GM12878 (cell line): ENCODE results near the gene PPM1J. TPM values are rescaled to one million over a fixed set of nuclear protein-coding genes. Genes with fewer than 3 reads are reported as not detected.

Experiments used
- CTCF ChIP-seq, 3 experiments: IDR thresholded peaks in 2 of 3; conservative IDR thresholded peaks in 1 of 3; 2 replicates each; pipeline ENCODE4 v1.5.1; 2011; ENCODE audit warnings: low read depth in 3 of 3, low read length in 3 of 3, mild to moderate bottlenecking in 3 of 3, control low read depth in 2 of 3, moderate library complexity in 2 of 3, inconsistent platforms in 1 of 3, mixed read lengths in 1 of 3; ENCODE audit not compliant: control insufficient read depth in 2 of 3, insufficient read depth in 1 of 3; ENCODE audit errors: extremely low read depth in 1 of 3
- EGR1 ChIP-seq, 2 experiments: IDR thresholded peaks; 1 replicate in 1 of 2; 2 replicates in 1 of 2; pipeline ENCODE4 v1.6.1; 2011 to 2012; ENCODE audit warnings: low read depth in 2 of 2, low read length in 2 of 2, borderline replicate concordance in 1 of 2, mild to moderate bottlenecking in 1 of 2, moderate library complexity in 1 of 2
- NFIC ChIP-seq: IDR thresholded peaks from 2 replicates; pipeline ENCODE4 v1.6.1; 2012; ENCODE audit warnings: low read depth, mild to moderate bottlenecking, inconsistent platforms, low read length, moderate library complexity
- SIX5 ChIP-seq: IDR thresholded peaks from 2 replicates; pipeline ENCODE4 v1.6.1; 2011; ENCODE audit warnings: mild to moderate bottlenecking, low read depth, low read length, moderate library complexity; ENCODE audit not compliant: severe bottlenecking
- TCF3 ChIP-seq: IDR thresholded peaks from 2 replicates; pipeline ENCODE4 v1.6.1; 2012; ENCODE audit warnings: low read depth, mild to moderate bottlenecking, low read length, borderline replicate concordance; ENCODE audit not compliant: insufficient read depth
- USF1 ChIP-seq: IDR thresholded peaks from 2 replicates; pipeline ENCODE4 v1.6.1; 2011; ENCODE audit warnings: borderline replicate concordance, low read depth, mild to moderate bottlenecking, moderate library complexity, mixed read lengths, low read length; ENCODE audit not compliant: insufficient read depth; ENCODE audit errors: extremely low read length
- ZBTB33 ChIP-seq: fragments of 450-650 bp; IDR thresholded peaks from 2 replicates; pipeline ENCODE4 v1.6.1; 2017; ENCODE audit warnings: mild to moderate bottlenecking
- ZNF384 ChIP-seq: IDR thresholded peaks from 2 replicates; pipeline ENCODE4 v1.6.1; 2012; ENCODE audit warnings: low read depth, mild to moderate bottlenecking, low read length, improper control_type of control experiment, borderline replicate concordance
- ZZZ3 ChIP-seq: IDR thresholded peaks from 2 replicates; pipeline ENCODE4 v1.6.1; 2011; ENCODE audit warnings: low read depth; ENCODE audit not compliant: control insufficient read depth, insufficient read length
- polyA plus RNA-seq, 11 experiments: library from polyadenylated mRNA; depleted of rRNA in 4 of 11; unstranded in 6 of 11; stranded (reverse) in 5 of 11; fragments of >200 nt; fragmentation: Nextera tagmentation in 4 of 11; fragmentation: Illumina TruSeq in 1 of 11; extraction: Ambion mirVana in 4 of 11; extraction: Trizol in 1 of 11; gene quantifications; 1 replicate in 1 of 11; 2 replicates in 10 of 11; pipeline versions ENCODE4 v1.2.1 to v1.2.3, GENCODE V29; 2011 to 2016; ENCODE audit warnings: inconsistent platforms in 2 of 11, missing spikeins in 2 of 11, low read depth in 1 of 11
- total RNA-seq, 4 experiments: library from RNA; depleted of rRNA in 3 of 4; stranded (reverse); fragments of >200 nt in 3 of 4; fragmentation: Illumina TruSeq in 1 of 4; extraction: Trizol in 1 of 4; gene quantifications; 2 replicates each; pipeline versions ENCODE4 v1.2.1 to v1.2.3, GENCODE V29; 2013 to 2021
- TF ChIP-seq, protein P1 (sequence below): fragments of 450-650 bp; IDR thresholded peaks from 2 replicates; pipeline ENCODE4 v1.6.1; 2017; ENCODE audit warnings: mild to moderate bottlenecking, moderate library complexity
- TF ChIP-seq, protein P2 (sequence below): IDR thresholded peaks from 2 replicates; pipeline ENCODE4 v1.6.1; 2012; ENCODE audit warnings: improper control_type of control experiment, low read depth, low read length; ENCODE audit not compliant: insufficient replicate concordance
- TF ChIP-seq, protein P3 (sequence below): IDR thresholded peaks from 2 replicates; pipeline ENCODE4 v1.6.1; 2012; ENCODE audit warnings: low read depth, low read length, improper control_type of control experiment

PPM1J gene
- total and polyA plus RNA-seq, 10 of the 15 experiments (the other 5 are each of a cell fraction or from before 2014, with no cell fraction given): 0.07 to 1.8 (median 0.59) TPM; not detected in 1

DNA sequence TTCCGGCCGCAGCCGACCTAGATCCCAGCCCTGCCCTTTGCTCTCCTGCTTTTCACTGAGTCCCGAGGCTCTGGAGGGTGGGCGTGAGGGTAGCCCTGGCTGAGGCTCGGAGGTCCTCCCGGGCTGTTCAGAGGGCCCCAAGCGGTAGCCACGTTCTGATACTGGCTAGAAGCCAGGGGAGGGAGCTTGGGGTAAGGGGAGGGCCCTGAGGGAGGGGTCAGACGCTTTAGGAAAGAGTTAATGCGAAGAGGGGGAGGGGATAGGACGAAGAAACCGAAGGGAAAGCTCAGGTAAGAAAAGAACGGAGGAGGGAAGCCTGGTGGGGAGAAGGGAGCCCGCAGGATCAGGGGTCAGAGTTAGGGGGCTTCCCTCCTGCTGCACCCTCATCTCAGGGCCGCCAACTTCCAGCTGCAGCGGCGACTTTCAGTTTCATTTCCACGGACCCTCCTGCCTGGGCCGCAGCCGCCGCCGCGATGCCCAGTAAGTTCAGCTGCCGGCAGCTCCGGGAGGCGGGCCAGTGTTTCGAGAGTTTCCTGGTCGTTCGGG is 40.6 kb downstream of the PPM1J start, which contains the start of gene MOV10 (continued):
- TF ChIP-seq ZBTB33 (no peak; the same call in 1 of the 2 replicates), CTCF (IDR thresholded peaks at IDR 0.05 in 2 of 3, conservative IDR thresholded peaks at IDR 0.05 in 1 of 3; ENCODE audit: control insufficient read depth in 2 of 3, extremely low read depth in 1 of 3, insufficient read depth in 1 of 3, low read depth in 3 of 3, low read length in 3 of 3) (no peak), ZZZ3 (no peak), TCF3 (no peak), EGR1 (IDR thresholded peaks at IDR 0.05; ENCODE audit: borderline replicate concordance in 1 of 2, low read depth in 2 of 2, low read length in 2 of 2) (no peak), NFIC (no peak; the same call in 1 of the 2 replicates), ZNF384 (no peak), SIX5 (no peak), USF1 (no peak)
- TF ChIP-seq, protein P1, sequence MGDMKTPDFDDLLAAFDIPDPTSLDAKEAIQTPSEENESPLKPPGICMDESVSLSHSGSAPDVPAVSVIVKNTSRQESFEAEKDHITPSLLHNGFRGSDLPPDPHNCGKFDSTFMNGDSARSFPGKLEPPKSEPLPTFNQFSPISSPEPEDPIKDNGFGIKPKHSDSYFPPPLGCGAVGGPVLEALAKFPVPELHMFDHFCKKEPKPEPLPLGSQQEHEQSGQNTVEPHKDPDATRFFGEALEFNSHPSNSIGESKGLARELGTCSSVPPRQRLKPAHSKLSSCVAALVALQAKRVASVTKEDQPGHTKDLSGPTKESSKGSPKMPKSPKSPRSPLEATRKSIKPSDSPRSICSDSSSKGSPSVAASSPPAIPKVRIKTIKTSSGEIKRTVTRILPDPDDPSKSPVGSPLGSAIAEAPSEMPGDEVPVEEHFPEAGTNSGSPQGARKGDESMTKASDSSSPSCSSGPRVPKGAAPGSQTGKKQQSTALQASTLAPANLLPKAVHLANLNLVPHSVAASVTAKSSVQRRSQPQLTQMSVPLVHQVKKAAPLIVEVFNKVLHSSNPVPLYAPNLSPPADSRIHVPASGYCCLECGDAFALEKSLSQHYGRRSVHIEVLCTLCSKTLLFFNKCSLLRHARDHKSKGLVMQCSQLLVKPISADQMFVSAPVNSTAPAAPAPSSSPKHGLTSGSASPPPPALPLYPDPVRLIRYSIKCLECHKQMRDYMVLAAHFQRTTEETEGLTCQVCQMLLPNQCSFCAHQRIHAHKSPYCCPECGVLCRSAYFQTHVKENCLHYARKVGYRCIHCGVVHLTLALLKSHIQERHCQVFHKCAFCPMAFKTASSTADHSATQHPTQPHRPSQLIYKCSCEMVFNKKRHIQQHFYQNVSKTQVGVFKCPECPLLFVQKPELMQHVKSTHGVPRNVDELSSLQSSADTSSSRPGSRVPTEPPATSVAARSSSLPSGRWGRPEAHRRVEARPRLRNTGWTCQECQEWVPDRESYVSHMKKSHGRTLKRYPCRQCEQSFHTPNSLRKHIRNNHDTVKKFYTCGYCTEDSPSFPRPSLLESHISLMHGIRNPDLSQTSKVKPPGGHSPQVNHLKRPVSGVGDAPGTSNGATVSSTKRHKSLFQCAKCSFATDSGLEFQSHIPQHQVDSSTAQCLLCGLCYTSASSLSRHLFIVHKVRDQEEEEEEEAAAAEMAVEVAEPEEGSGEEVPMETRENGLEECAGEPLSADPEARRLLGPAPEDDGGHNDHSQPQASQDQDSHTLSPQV: no peak
- TF ChIP-seq, protein P2, sequence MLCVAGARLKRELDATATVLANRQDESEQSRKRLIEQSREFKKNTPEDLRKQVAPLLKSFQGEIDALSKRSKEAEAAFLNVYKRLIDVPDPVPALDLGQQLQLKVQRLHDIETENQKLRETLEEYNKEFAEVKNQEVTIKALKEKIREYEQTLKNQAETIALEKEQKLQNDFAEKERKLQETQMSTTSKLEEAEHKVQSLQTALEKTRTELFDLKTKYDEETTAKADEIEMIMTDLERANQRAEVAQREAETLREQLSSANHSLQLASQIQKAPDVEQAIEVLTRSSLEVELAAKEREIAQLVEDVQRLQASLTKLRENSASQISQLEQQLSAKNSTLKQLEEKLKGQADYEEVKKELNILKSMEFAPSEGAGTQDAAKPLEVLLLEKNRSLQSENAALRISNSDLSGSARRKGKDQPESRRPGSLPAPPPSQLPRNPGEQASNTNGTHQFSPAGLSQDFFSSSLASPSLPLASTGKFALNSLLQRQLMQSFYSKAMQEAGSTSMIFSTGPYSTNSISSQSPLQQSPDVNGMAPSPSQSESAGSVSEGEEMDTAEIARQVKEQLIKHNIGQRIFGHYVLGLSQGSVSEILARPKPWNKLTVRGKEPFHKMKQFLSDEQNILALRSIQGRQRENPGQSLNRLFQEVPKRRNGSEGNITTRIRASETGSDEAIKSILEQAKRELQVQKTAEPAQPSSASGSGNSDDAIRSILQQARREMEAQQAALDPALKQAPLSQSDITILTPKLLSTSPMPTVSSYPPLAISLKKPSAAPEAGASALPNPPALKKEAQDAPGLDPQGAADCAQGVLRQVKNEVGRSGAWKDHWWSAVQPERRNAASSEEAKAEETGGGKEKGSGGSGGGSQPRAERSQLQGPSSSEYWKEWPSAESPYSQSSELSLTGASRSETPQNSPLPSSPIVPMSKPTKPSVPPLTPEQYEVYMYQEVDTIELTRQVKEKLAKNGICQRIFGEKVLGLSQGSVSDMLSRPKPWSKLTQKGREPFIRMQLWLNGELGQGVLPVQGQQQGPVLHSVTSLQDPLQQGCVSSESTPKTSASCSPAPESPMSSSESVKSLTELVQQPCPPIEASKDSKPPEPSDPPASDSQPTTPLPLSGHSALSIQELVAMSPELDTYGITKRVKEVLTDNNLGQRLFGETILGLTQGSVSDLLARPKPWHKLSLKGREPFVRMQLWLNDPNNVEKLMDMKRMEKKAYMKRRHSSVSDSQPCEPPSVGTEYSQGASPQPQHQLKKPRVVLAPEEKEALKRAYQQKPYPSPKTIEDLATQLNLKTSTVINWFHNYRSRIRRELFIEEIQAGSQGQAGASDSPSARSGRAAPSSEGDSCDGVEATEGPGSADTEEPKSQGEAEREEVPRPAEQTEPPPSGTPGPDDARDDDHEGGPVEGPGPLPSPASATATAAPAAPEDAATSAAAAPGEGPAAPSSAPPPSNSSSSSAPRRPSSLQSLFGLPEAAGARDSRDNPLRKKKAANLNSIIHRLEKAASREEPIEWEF: no peak
- TF ChIP-seq, protein P3, sequence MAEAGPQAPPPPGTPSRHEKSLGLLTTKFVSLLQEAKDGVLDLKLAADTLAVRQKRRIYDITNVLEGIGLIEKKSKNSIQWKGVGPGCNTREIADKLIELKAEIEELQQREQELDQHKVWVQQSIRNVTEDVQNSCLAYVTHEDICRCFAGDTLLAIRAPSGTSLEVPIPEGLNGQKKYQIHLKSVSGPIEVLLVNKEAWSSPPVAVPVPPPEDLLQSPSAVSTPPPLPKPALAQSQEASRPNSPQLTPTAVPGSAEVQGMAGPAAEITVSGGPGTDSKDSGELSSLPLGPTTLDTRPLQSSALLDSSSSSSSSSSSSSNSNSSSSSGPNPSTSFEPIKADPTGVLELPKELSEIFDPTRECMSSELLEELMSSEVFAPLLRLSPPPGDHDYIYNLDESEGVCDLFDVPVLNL: no peak
